GM12801 (cell line): ENCODE results near the gene DDX1.

Experiments
- CTCF ChIP-seq: IDR thresholded peaks from one replicate; pipeline ENCODE4 v1.5.1; 2011; ENCODE audit warnings: control low read depth; ENCODE audit not compliant: insufficient read length; ENCODE audit errors: extremely low read depth

Gene DDX1

GRCh38 chr2:15601681-15602080 lies 10.0 kb downstream of the DDX1 start:
- TF ChIP-seq CTCF = no peak

GRCh38 chr2:15602393-15602792 lies 10.7 kb downstream of the DDX1 start:
- TF ChIP-seq CTCF = no peak

GRCh38 chr2:15603044-15603765 lies 11.5 kb downstream of the DDX1 start:
- TF ChIP-seq CTCF = no peak

- no peak for TF ChIP-seq CTCF
These were observed 12.3 kb downstream of the DDX1 start for GRCh38 chr2:15603948-15604347.

- no peak for TF ChIP-seq CTCF
These were observed 14.1 kb downstream of the DDX1 start for GRCh38 chr2:15605721-15606120.

GRCh38 chr2:15606481-15607441 lies 15.1 kb downstream of the DDX1 start:
- TF ChIP-seq CTCF = no peak

- TF ChIP-seq CTCF = no peak
These were observed 16.2 kb downstream of the DDX1 start for GRCh38 chr2:15607709-15608391.
